Glutamatergic neuron (in vitro differentiated cells): ENCODE measurements around the gene DCANP1. TPM values are rescaled to one million over a fixed set of nuclear protein-coding genes. Genes with fewer than 3 reads are reported as not detected.
A peak's percentile ranks its signal among the peaks of the same experiment; 100 is the strongest.

Experiments
- DNase-seq: peaks from one replicate; pipeline ENCODE4 v3.0.0; 2022
- H3K27ac Mint-ChIP-seq: one replicate; pipeline ENCODE4 v1.8.0; 2020; ENCODE audit warnings: mild to moderate bottlenecking, mixed read lengths, inconsistent platforms; ENCODE audit not compliant: unreplicated experiment
- H3K27me3 Mint-ChIP-seq: one replicate; pipeline ENCODE4 v1.8.0; 2020; ENCODE audit warnings: mild to moderate bottlenecking, moderate library complexity, mixed read lengths, inconsistent platforms; ENCODE audit not compliant: unreplicated experiment
- H3K36me3 Mint-ChIP-seq: one replicate; pipeline ENCODE4 v1.8.0; 2020; ENCODE audit warnings: mild to moderate bottlenecking, mixed read lengths, inconsistent platforms; ENCODE audit not compliant: unreplicated experiment
- H3K4me1 Mint-ChIP-seq: one replicate; pipeline ENCODE4 v1.8.0; 2020; ENCODE audit warnings: mild to moderate bottlenecking, low read depth, mixed read lengths, inconsistent platforms; ENCODE audit not compliant: unreplicated experiment
- H3K4me3 Mint-ChIP-seq: one replicate; pipeline ENCODE4 v1.8.0; 2020; ENCODE audit warnings: mild to moderate bottlenecking, mixed read lengths, inconsistent platforms; ENCODE audit not compliant: unreplicated experiment
- H3K9me3 Mint-ChIP-seq: one replicate; pipeline ENCODE4 v1.8.0; 2020; ENCODE audit warnings: mild to moderate bottlenecking, moderate library complexity, mixed read lengths, inconsistent platforms; ENCODE audit not compliant: unreplicated experiment
- total RNA-seq: library from RNA; stranded (reverse); fragmentation: NEBNext Ultra II Directional; extraction: Animal tissue kit (Norgen Biotek cat#: 25700); gene quantifications from one replicate; pipeline ENCODE4 v1.2.1, GENCODE V29; 2021; ENCODE audit not compliant: unreplicated experiment
- TF ChIP-seq, protein P1 (sequence below): fragments of 200-600 bp; sonication (generic); IDR thresholded peaks from one replicate; pipeline ENCODE4 v1.5.0; 2021; ENCODE audit not compliant: partially characterized antibody, unreplicated experiment

The DCANP1 gene
- total RNA-seq, 1 donor from 2014 or later = not detected

DNA sequence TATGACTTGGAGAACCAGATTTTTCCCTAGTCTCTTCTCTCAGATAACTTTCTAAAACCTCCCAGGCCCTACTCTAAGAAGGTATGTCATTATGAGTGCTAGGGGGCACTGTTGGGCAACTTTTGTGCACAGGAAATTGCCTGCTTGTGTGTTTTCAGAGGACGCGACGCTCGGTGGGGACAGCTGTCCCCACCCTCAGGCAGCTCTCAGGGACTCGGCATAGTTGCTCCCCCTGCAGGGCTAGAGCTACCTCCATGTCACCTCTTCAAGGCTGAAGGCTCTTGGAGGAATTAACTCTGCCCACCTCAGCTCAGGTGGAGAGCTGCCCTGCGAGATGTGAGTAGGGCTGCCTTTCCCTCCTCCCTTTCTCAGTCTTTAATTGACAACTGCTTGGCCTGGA is 15.2 kb upstream of the DCANP1 start:
- Mint-ChIP-seq H3K9me3 (peaks cover 4% of the 10 kb centered on the region), H3K4me1 (peaks cover 18% of the 10 kb centered on the region), H3K4me3 (no peak overlapping the region), H3K27me3 (peaks cover 2% of the 10 kb centered on the region), H3K36me3 (no peaks in the 10 kb centered on the region), H3K27ac (no peak overlapping the region)
- TF ChIP-seq, protein P1, sequence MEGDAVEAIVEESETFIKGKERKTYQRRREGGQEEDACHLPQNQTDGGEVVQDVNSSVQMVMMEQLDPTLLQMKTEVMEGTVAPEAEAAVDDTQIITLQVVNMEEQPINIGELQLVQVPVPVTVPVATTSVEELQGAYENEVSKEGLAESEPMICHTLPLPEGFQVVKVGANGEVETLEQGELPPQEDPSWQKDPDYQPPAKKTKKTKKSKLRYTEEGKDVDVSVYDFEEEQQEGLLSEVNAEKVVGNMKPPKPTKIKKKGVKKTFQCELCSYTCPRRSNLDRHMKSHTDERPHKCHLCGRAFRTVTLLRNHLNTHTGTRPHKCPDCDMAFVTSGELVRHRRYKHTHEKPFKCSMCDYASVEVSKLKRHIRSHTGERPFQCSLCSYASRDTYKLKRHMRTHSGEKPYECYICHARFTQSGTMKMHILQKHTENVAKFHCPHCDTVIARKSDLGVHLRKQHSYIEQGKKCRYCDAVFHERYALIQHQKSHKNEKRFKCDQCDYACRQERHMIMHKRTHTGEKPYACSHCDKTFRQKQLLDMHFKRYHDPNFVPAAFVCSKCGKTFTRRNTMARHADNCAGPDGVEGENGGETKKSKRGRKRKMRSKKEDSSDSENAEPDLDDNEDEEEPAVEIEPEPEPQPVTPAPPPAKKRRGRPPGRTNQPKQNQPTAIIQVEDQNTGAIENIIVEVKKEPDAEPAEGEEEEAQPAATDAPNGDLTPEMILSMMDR = peak; percentile 78
- DNase-seq = peak; percentile 79

- TF ChIP-seq, protein P1 = no peak
- no peak for DNase-seq
- Mint-ChIP-seq H3K4me3 (no peak overlapping the region), H3K4me1 (peaks cover 13% of the 10 kb centered on the region), H3K36me3 (no peaks in the 10 kb centered on the region), H3K27me3 (peaks cover 2% of the 10 kb centered on the region), H3K9me3 (peaks cover 4% of the 10 kb centered on the region), H3K27ac (no peak overlapping the region)
These were observed 14.5 kb upstream of the DCANP1 start for GRCh38 chr5:135461481-135462151.

DNA sequence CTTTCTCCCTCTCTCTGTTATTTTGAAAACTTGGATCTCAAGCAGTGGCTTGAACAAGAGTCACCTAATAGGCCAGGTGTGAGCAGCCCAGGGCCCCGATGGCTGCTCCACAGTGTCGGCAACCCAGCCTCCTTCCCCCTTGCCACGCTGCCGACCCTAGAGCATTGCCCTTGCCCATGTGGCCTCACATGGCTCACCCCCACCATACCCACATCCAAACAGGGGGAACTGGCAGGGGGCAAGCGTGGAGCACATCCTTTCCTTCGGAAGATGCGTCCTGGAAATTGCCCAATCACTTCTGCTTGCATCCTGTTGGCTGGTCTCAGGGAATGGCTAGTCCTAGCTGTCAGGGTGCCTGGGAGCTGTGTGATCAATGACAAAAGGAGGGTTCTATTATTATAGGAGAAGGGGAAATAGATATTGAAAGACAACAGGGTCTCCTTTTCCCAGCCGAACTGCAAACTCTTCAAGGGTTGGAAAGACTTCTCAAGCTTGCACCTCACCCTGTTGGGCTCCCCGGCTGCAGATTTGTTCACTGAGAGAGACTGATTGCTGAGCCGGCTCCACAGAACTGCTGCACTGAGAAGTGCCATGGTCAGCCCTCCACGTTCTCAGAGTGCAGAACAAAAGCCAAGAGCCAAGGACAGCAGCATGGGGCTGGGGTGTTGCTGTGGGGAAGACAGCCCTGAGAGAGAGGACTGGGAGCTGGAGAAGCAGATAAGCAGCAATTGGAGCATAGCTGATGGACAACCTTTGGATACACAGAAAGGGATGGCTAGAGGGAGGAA is 13.3 kb upstream of the DCANP1 start:
- Mint-ChIP-seq H3K36me3 (no peaks in the 10 kb centered on the region), H3K4me3 (no peak overlapping the region), H3K27ac (no peak overlapping the region), H3K4me1 (peaks cover 8% of the 10 kb centered on the region), H3K27me3 (peaks cover 2% of the 10 kb centered on the region), H3K9me3 (peaks cover 6% of the 10 kb centered on the region)
- TF ChIP-seq, protein P1 = no peak
- DNase-seq = no peak

GRCh38 chr5:135458921-135459331 is 11.8 kb upstream of the DCANP1 start:
- Mint-ChIP-seq H3K36me3 (peaks cover 4% of the 10 kb centered on the region), H3K4me3 (no peak overlapping the region), H3K27ac (no peak overlapping the region), H3K4me1 (peaks cover 6% of the 10 kb centered on the region), H3K27me3 (peaks cover 3% of the 10 kb centered on the region), H3K9me3 (peaks cover 5% of the 10 kb centered on the region)
- no peak for DNase-seq
- TF ChIP-seq, protein P1 = no peak

DNA sequence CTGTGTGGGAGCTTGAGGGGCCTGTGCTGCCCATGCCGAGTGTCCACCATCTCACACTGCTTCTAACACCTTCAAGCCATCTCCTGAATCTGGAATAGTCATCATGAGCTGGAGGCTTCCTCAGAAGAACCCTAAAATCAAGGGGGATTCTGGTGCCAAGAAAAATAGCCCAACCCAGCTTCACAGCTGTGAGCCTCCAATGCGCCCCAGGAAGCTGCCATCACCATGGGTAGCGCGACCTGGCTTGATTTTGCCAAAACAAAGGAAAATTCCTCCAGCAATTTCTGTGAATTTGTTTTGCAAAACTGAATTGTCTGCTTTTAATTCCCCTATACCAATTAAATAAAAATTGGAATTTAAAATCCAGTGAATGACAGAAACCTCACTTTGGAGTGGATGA is 11.2 kb upstream of the DCANP1 start:
- TF ChIP-seq, protein P1 = no peak
- peaks cover 5% of the 10 kb centered on the region for H3K9me3 Mint-ChIP-seq
- DNase-seq = no peak
- peaks cover 3% of the 10 kb centered on the region for H3K27me3 Mint-ChIP-seq
- peaks cover 6% of the 10 kb centered on the region for H3K4me1 Mint-ChIP-seq
- H3K4me3 Mint-ChIP-seq = no peak overlapping the region
- H3K36me3 Mint-ChIP-seq = peaks cover 4% of the 10 kb centered on the region
- H3K27ac Mint-ChIP-seq = no peak overlapping the region
